ENCODE data around the gene FBXW8. TPM values are rescaled to one million over a fixed set of nuclear protein-coding genes. Genes with fewer than 3 reads are reported as not detected.

Gene FBXW8
- total and polyA plus RNA-seq, 2 donors (not counting 1 experiment from before 2014, with no cell fraction given): 12.1 to 23.5 TPM

- Histone ChIP-seq H4K20me1 (ENCODE audit: control insufficient read depth, insufficient read depth, low read length, poor library complexity, severe bottlenecking) (no peaks in the 10 kb centered on the region), H3K79me2 (ENCODE audit: control insufficient read depth, insufficient read depth, low read length) (no peaks in the 10 kb centered on the region), H3K4me3 (ENCODE audit: control extremely low read depth in 1 of 5, extremely low read depth in 1 of 5, insufficient read depth in 1 of 5, low read depth in 2 of 5, low read length in 4 of 5) (no peak overlapping the region), H3K27ac (ENCODE audit: low read length in 2 of 2) (no peak overlapping the region), H3K4me2 (replicated peaks; ENCODE audit: low read depth, low read length, poor library complexity, severe bottlenecking) (no peak overlapping the region), H3K9ac (ENCODE audit: low read length) (no peak overlapping the region), H3K9me3 (ENCODE audit: control extremely low read depth in 1 of 3, control insufficient read depth in 2 of 3, insufficient read depth in 1 of 3, low read length in 2 of 3) (no peaks in the 10 kb centered on the region), H2AFZ (ENCODE audit: insufficient read depth, low read depth, low read length, poor library complexity, severe bottlenecking) (no peak overlapping the region), H3K36me3 (replicated peaks in 1 of 2; ENCODE audit: control extremely low read depth in 1 of 2, control insufficient read depth in 1 of 2, extremely low read depth in 1 of 2, insufficient read depth in 2 of 2, low read length in 1 of 2) (no peaks in the 10 kb centered on the region), H3K4me1 (ENCODE audit: control insufficient read depth in 2 of 2, insufficient read depth in 2 of 2, low read length in 2 of 2) (peaks cover 5 to 6% of the 10 kb centered on the region in 2 donors), H3K27me3 (replicated peaks in 1 of 4; ENCODE audit: control extremely low read depth in 1 of 4, control insufficient read depth in 3 of 4, insufficient read depth in 4 of 4, low read length in 3 of 4) (no peaks in the 10 kb centered on the region)
- intact Hi-C loops (cut with micrococcal nuclease): no loop called here
- WGBS (ENCODE audit: insufficient coverage): 64% methylated on average over 12 of the region's 13 CpGs
- Mint-ChIP-seq H3K27ac (no peak overlapping the region), H3K4me1 (no peaks in the 10 kb centered on the region), H3K9me3 (ENCODE audit: insufficient read depth) (no peaks in the 10 kb centered on the region), H3K4me3 (no peak overlapping the region), H3K27me3 (no peaks in the 10 kb centered on the region)
- ChIA-PET POLR2A (no interaction called here), CTCF (interaction anchor here (0.6 kb wide), 1 partner anchor 77 kb away, joined by 3 read pairs; no protein-coding TSS in a partner anchor)
- DNase-seq: no peak
- no peak for TF ChIP-seq CTCF (IDR thresholded peaks at IDR 0.05)
- TF ChIP-seq EZH2 (IDR thresholded peaks at IDR 0.05; ENCODE audit: borderline replicate concordance, insufficient read depth, low read depth, low read length, poor library complexity, severe bottlenecking): no peak
- ATAC-seq (ENCODE audit: low read depth): no peak
Measured at GRCh38 chr12:117040496-117040895, 129.7 kb downstream of the FBXW8 start.

- Histone ChIP-seq H2AFZ (ENCODE audit: insufficient read depth, low read depth, low read length, poor library complexity, severe bottlenecking) (no peak overlapping the region), H3K9me3 (ENCODE audit: control extremely low read depth in 1 of 3, control insufficient read depth in 2 of 3, insufficient read depth in 1 of 3, low read length in 2 of 3) (peaks cover 0 to 3% (median 0%) of the 10 kb centered on the region in 3 donors), H3K4me2 (replicated peaks; ENCODE audit: low read depth, low read length, poor library complexity, severe bottlenecking) (no peak overlapping the region), H3K4me3 (ENCODE audit: control extremely low read depth in 1 of 5, extremely low read depth in 1 of 5, insufficient read depth in 1 of 5, low read depth in 2 of 5, low read length in 4 of 5) (no peak overlapping the region), H3K27ac (ENCODE audit: low read length in 2 of 2) (no peak overlapping the region), H3K27me3 (replicated peaks in 1 of 4; ENCODE audit: control extremely low read depth in 1 of 4, control insufficient read depth in 3 of 4, insufficient read depth in 4 of 4, low read length in 3 of 4) (no peaks in the 10 kb centered on the region), H3K79me2 (ENCODE audit: control insufficient read depth, insufficient read depth, low read length) (no peaks in the 10 kb centered on the region), H3K4me1 (ENCODE audit: control insufficient read depth in 2 of 2, insufficient read depth in 2 of 2, low read length in 2 of 2) (peaks cover 6 to 7% of the 10 kb centered on the region in 2 donors), H3K9ac (ENCODE audit: low read length) (no peak overlapping the region), H3K36me3 (replicated peaks in 1 of 2; ENCODE audit: control extremely low read depth in 1 of 2, control insufficient read depth in 1 of 2, extremely low read depth in 1 of 2, insufficient read depth in 2 of 2, low read length in 1 of 2) (no peaks in the 10 kb centered on the region), H4K20me1 (ENCODE audit: control insufficient read depth, insufficient read depth, low read length, poor library complexity, severe bottlenecking) (no peaks in the 10 kb centered on the region)
- WGBS (ENCODE audit: insufficient coverage): 97% methylated on average over 6 of the region's 11 CpGs
- TF ChIP-seq CTCF (IDR thresholded peaks at IDR 0.05): no peak
- TF ChIP-seq EZH2 (IDR thresholded peaks at IDR 0.05; ENCODE audit: borderline replicate concordance, insufficient read depth, low read depth, low read length, poor library complexity, severe bottlenecking): no peak
- Mint-ChIP-seq H3K4me1 (peaks cover 1% of the 10 kb centered on the region), H3K27ac (no peak overlapping the region), H3K4me3 (no peak overlapping the region), H3K27me3 (no peaks in the 10 kb centered on the region), H3K9me3 (ENCODE audit: insufficient read depth) (no peaks in the 10 kb centered on the region)
- intact Hi-C loops (cut with micrococcal nuclease): no loop called here
- ChIA-PET CTCF (no interaction called here), POLR2A (no interaction called here)
- DNase-seq: no peak
- no peak for ATAC-seq (ENCODE audit: low read depth)
Measured at GRCh38 chr12:117041798-117042170, 131.0 kb downstream of the FBXW8 start.
